ENCODE measurements around the gene KIF21A.

Gene KIF21A

DNA sequence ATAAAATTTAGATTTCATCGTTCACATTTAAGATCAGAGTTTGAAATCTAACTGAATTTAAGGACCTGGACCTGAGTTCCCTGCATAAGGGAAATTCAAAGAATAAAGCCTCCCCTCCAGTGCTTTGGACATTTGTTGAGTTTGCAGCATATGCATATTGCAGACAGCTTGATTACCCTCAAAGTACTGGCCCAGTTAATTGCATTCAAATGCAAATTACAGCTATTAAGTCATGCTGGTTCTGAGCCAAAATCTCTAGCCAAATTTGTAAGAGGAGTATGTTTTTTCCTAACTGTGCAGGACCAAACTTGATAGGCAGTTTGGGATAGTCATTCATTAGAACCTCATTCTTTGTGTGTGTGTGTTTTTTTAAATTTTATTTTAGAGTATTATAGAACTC is 9.1 kb upstream of the KIF21A start:
- no peaks in the 10 kb centered on the region for H3K9me3 Mint-ChIP-seq
- H3K36me3 Mint-ChIP-seq (ENCODE audit: insufficient read depth): no peaks in the 10 kb centered on the region
- no peaks in the 10 kb centered on the region for H3K4me1 Mint-ChIP-seq
- ATAC-seq (replicated peaks; ENCODE audit: extremely low read depth, poor library complexity, severe bottlenecking) (no peak), DNase-seq (ENCODE audit: low spot score in 2 of 2) (no peak)
- H3K27me3 Mint-ChIP-seq: no peaks in the 10 kb centered on the region
- no peak overlapping the region for H3K27ac Mint-ChIP-seq (ENCODE audit: low read depth)
- H3K4me3 Mint-ChIP-seq: no peak overlapping the region

DNA sequence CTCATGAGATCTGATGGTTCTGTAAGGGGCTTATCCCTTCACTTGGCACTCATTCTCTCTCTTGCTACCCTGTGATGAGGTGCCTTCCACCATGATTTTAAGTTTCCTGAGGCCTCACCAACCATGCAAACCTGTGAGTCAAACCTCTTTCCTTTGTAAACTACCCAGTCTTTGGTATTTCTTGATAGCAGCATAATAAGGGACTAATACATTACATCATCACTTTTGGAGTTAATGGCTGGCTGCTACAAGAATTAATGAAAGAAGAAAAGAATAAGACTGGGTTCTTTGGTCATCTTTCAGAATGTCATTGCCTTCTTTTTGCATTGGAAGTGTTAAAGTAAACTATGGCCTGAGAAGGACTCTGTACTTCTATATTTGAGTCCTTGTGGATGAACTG is 5.1 kb upstream of the KIF21A start:
- Mint-ChIP-seq H3K9me3 (no peaks in the 10 kb centered on the region), H3K4me3 (no peak overlapping the region), H3K27me3 (no peaks in the 10 kb centered on the region), H3K36me3 (ENCODE audit: insufficient read depth) (peaks cover 2% of the 10 kb centered on the region), H3K4me1 (peaks cover 7% of the 10 kb centered on the region), H3K27ac (ENCODE audit: low read depth) (no peak overlapping the region)
- no peak for DNase-seq (ENCODE audit: low spot score in 2 of 2)
- ATAC-seq (replicated peaks; ENCODE audit: extremely low read depth, poor library complexity, severe bottlenecking): no peak

DNA sequence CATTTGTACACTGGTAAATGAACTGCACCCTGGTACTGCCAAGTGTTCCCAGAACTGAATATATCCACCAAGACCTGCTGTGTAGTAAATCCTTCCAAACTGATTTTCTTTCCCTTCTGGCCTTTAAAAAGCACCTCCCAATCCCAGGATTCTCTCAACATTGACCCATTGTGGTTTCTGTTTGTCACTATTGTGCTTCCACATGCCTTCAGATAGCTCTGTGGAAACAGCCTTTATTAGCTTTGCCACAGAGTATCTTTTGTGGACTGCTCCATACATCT is 949 bp upstream of the KIF21A start:
- peaks cover 7% of the 10 kb centered on the region for H3K36me3 Mint-ChIP-seq (ENCODE audit: insufficient read depth)
- DNase-seq (ENCODE audit: low spot score in 2 of 2): no peak
- no peaks in the 10 kb centered on the region for H3K27me3 Mint-ChIP-seq
- no peaks in the 10 kb centered on the region for H3K9me3 Mint-ChIP-seq
- peaks cover 25% of the 10 kb centered on the region for H3K4me1 Mint-ChIP-seq
- H3K4me3 Mint-ChIP-seq: peak overlapping the region; percentile 89
- ATAC-seq (replicated peaks; ENCODE audit: extremely low read depth, poor library complexity, severe bottlenecking): no peak
- H3K27ac Mint-ChIP-seq (ENCODE audit: low read depth): peak overlapping the region; percentile 91

DNA sequence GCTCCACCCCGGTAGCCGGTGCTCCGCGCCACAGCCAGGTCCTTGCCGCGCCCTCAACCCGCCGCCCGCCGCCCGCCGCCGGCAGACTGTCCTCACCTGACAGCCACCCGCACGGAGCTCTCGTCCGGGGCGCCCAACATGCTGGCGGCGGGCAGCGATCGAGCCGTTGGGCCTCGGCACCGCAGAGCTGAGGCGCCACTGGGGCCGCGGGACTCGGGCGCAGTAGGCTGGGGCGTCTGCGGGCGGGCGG is 164 bp downstream of the KIF21A start:
- Mint-ChIP-seq H3K4me3 (peak overlapping the region; percentile 89), H3K36me3 (ENCODE audit: insufficient read depth) (peaks cover 7% of the 10 kb centered on the region), H3K27ac (ENCODE audit: low read depth) (peak overlapping the region; percentile 95), H3K4me1 (peaks cover 25% of the 10 kb centered on the region), H3K27me3 (no peaks in the 10 kb centered on the region), H3K9me3 (no peaks in the 10 kb centered on the region)
- peak; percentile 24 for ATAC-seq (replicated peaks; ENCODE audit: extremely low read depth, poor library complexity, severe bottlenecking)
- DNase-seq (ENCODE audit: low spot score in 2 of 2): no peak

DNA sequence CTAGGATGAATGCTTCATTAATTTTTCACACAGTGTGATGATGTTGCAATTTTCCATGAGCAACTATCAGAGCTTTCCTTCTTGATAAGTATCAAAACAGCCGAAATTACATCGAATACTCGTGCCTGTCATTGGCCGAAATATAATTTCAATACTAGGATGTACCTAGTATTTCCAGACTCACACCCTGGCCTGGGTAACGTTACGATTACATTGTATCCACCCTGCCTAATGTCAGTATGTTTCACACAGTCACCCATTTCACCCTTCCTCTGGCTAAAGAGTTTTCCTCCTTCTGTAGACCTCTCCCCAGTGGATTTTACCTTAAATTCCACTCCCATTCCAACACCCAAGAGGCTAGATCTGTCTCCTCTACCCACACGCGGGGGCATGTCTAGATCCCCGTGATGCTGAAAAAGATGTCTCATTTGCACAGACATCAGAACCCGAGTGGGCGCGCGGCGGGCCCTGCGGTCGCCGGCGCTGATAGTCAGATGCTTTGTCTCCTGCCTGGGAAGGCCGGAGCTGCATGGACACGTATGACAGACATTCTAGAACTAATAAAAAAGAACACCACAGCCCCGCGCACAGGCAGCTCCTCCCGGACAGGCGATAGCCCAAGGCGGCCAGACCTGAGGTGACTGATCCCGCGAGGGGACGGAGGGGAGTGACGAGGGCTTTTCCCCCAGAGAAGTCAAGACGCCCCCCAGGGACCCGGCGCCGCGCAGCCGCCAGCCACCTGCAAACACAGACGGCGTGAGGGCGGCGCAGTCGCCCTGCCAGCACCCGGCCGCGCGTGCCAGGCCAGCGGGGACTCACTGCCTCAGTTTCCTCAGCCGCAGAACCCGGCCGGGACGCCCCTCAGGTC is 723 bp downstream of the KIF21A start:
- DNase-seq (ENCODE audit: low spot score in 2 of 2) (peak; percentile 15 to 23), ATAC-seq (replicated peaks; ENCODE audit: extremely low read depth, poor library complexity, severe bottlenecking) (no peak)
- no peaks in the 10 kb centered on the region for H3K27me3 Mint-ChIP-seq
- H3K4me1 Mint-ChIP-seq: peaks cover 29% of the 10 kb centered on the region
- peak overlapping the region; percentile 95 for H3K27ac Mint-ChIP-seq (ENCODE audit: low read depth)
- H3K4me3 Mint-ChIP-seq: peak overlapping the region; percentile 89
- H3K9me3 Mint-ChIP-seq: no peaks in the 10 kb centered on the region
- H3K36me3 Mint-ChIP-seq (ENCODE audit: insufficient read depth): peaks cover 7% of the 10 kb centered on the region

DNA sequence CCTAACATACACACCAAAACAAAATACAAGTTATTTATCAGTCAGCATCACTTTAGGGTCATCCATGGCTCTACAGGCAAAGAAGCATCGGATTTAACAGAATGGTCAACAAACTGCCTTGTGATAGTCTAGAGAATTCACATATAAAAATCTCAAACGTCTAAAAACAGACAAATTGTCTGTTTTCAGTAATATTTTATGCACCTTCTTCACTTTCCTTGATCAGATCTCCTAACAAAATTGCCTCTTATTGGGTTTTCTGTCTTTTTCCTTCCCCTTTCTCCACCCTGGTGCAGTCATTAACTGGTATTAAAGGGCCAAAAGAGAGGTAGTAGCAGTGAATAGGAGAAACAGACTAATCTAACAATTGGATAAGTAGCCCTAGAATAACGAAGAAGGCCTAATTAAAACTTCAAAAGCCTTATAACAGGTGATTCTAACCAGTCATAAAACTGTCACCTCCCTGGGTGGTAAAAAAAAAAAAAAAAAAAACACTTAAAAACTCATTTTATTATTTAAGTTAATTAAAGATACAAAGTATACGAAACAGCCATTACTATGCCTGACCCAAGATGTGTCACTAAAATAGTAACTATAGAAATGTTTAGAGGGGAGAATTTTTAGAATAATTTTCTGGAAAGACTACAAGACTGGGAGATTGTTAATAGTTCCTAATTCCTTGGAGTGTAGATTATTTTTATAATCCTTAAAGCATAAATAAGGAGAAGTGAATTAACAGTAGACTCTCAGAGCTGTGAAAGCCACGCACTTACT is 1.5 kb downstream of the KIF21A start:
- DNase-seq (ENCODE audit: low spot score in 2 of 2): no peak
- no peak for ATAC-seq (replicated peaks; ENCODE audit: extremely low read depth, poor library complexity, severe bottlenecking)
- Mint-ChIP-seq H3K36me3 (ENCODE audit: insufficient read depth) (peaks cover 7% of the 10 kb centered on the region), H3K27ac (ENCODE audit: low read depth) (peak overlapping the region; percentile 95), H3K4me3 (peak overlapping the region; percentile 89), H3K27me3 (no peaks in the 10 kb centered on the region), H3K9me3 (no peaks in the 10 kb centered on the region), H3K4me1 (peaks cover 34% of the 10 kb centered on the region)

DNA sequence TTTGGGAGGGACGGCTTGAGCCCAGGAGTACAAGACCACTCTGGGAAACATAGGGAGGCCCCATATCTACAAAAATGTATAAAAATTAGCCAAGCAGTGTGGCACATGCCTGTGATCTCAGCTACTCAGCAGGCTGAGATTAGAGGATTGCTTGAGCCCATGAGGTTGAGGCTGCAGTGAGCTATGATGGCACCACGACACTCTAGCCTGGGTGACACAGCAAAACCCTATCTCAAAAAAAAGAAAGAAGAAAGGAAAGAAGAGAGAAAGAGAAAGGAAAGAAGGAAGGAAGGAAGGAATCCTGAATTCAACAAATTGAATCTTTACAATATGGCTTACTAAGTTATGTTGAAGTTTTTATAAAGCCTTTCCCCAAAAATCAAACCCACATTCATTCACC is 2.1 kb downstream of the KIF21A start:
- ATAC-seq (replicated peaks; ENCODE audit: extremely low read depth, poor library complexity, severe bottlenecking) (no peak), DNase-seq (ENCODE audit: low spot score in 2 of 2) (no peak)
- Mint-ChIP-seq H3K4me3 (peak overlapping the region; percentile 89), H3K27me3 (no peaks in the 10 kb centered on the region), H3K36me3 (ENCODE audit: insufficient read depth) (peaks cover 7% of the 10 kb centered on the region), H3K27ac (ENCODE audit: low read depth) (no peak overlapping the region), H3K4me1 (peaks cover 34% of the 10 kb centered on the region), H3K9me3 (no peaks in the 10 kb centered on the region)

DNA sequence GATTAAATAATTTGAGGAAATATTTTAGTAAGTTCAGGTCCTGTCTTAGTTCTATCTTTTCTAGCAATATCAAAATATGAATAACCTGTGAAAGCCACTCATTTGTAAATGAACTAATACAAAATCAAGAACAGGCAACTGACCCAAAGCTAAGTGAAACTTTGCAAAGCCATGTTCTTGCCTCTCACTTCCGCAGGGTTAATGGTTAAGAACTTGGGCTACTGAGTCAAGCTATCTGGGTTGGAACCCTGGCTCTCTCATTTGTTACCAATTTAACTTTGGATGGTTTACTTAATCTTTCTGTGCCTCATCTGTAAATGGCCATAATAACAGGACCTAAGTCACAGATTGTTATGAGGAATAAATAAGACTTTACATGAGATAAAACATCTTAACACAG is 2.8 kb downstream of the KIF21A start:
- no peak overlapping the region for H3K27ac Mint-ChIP-seq (ENCODE audit: low read depth)
- DNase-seq (ENCODE audit: low spot score in 2 of 2): no peak
- H3K36me3 Mint-ChIP-seq (ENCODE audit: insufficient read depth): peaks cover 7% of the 10 kb centered on the region
- peaks cover 34% of the 10 kb centered on the region for H3K4me1 Mint-ChIP-seq
- ATAC-seq (replicated peaks; ENCODE audit: extremely low read depth, poor library complexity, severe bottlenecking): no peak
- H3K9me3 Mint-ChIP-seq: no peaks in the 10 kb centered on the region
- no peak overlapping the region for H3K4me3 Mint-ChIP-seq
- H3K27me3 Mint-ChIP-seq: no peaks in the 10 kb centered on the region

DNA sequence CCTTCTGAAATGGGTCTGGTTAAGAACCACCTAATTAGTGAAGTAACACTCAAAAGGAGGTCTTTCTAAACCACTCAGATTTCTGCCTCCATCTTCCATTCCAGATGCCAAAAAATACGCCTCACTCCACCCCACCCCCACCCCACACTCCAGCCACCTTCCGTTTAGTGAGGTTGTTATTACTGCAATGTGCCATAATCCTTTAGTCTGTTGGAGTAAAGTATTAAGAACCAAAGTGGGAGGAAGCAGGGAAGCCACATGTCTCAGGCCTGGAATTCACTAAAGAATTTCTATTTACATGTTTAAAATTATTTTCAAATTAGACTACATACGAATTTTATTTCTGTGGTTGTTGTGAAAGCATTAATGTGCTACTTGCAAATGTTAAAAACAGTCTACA is 7.4 kb downstream of the KIF21A start:
- no peaks in the 10 kb centered on the region for H3K9me3 Mint-ChIP-seq
- H3K27ac Mint-ChIP-seq (ENCODE audit: low read depth): no peak overlapping the region
- no peak overlapping the region for H3K4me3 Mint-ChIP-seq
- peaks cover 15% of the 10 kb centered on the region for H3K4me1 Mint-ChIP-seq
- no peaks in the 10 kb centered on the region for H3K27me3 Mint-ChIP-seq
- H3K36me3 Mint-ChIP-seq (ENCODE audit: insufficient read depth): peaks cover 2% of the 10 kb centered on the region
- ATAC-seq (replicated peaks; ENCODE audit: extremely low read depth, poor library complexity, severe bottlenecking) (no peak), DNase-seq (ENCODE audit: low spot score in 2 of 2) (no peak)

DNA sequence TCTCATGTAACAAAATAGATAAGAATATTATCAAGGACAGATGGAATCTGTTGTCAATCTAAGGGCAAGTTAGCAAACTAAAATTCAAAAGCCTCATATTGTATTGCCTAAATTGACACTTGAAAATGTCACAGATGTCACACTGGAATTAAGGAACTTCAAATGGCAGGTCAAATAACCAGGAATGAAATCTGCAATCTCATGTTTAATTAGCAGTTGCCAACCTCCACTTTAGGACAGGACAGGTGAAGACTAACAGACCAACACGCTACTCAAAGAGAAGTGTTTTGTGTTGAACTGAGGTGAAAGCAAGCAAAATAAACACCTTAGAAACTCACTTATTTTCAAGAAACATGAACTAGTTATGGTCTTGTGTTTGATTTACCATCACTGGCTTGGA is 11.1 kb downstream of the KIF21A start:
- DNase-seq (ENCODE audit: low spot score in 2 of 2) (no peak), ATAC-seq (replicated peaks; ENCODE audit: extremely low read depth, poor library complexity, severe bottlenecking) (no peak)
- Mint-ChIP-seq H3K27ac (ENCODE audit: low read depth) (no peak overlapping the region), H3K9me3 (no peaks in the 10 kb centered on the region), H3K4me3 (no peak overlapping the region), H3K36me3 (ENCODE audit: insufficient read depth) (peaks cover 4% of the 10 kb centered on the region), H3K27me3 (no peaks in the 10 kb centered on the region), H3K4me1 (peaks cover 17% of the 10 kb centered on the region)

DNA sequence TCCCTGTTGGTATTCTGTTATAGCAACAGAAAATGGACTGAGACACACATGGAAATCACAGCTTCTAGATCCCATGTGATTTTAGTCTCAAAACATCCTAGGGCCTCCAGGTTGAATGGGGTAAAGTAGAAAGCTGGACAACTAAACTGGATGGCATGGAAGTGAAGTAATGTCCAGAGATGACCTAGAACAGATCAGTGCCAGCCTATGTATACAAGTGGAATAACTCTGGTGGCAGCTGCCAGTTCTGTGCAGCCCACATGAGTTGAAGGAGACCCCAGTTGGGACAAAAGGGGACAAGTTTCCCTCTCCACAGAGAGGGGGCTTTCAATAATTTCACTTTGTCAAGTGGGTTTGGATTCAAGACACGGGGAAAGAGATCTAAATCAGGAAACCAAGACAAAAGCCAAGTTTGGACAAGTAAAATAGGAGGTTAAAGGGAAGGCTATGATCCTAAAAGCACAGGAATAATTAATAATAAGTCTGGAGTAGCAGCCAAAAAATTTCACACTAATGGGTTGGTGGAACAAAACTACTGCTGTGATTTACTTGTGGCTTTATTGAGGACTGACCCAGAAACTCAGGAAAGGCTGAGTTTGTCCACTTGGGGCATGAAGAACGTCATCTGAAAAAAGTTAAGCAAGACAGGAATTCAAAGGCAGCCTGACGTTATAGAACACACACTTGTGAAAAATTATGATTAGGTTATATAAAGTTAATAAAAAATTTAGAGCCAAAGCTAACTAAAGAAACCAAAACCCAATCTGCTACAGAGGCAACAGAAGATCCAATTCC is 11.7 kb downstream of the KIF21A start:
- peaks cover 16% of the 10 kb centered on the region for H3K4me1 Mint-ChIP-seq
- DNase-seq (ENCODE audit: low spot score in 2 of 2) (no peak), ATAC-seq (replicated peaks; ENCODE audit: extremely low read depth, poor library complexity, severe bottlenecking) (no peak)
- no peak overlapping the region for H3K27ac Mint-ChIP-seq (ENCODE audit: low read depth)
- H3K9me3 Mint-ChIP-seq: no peaks in the 10 kb centered on the region
- H3K27me3 Mint-ChIP-seq: no peaks in the 10 kb centered on the region
- peaks cover 5% of the 10 kb centered on the region for H3K36me3 Mint-ChIP-seq (ENCODE audit: insufficient read depth)
- H3K4me3 Mint-ChIP-seq: no peak overlapping the region

DNA sequence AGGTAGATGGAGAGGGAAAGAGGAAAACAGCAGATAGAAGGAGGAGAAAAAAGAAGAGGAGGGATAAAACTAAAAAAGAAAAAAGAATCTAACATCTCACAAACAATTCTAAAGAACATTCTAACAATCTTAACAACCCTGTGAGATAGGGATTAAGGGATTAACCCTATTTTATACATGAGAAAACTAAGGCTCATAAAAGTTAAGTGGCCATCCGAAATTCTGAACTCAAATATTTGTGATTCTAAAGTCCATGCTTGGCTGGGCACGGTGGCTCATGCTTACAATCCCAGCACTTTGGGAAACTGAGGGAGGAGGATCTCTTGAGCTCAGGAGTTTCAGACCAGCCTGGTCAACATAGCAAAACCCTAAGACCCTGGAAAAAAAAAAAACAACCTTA is 13.1 kb downstream of the KIF21A start:
- peaks cover 16% of the 10 kb centered on the region for H3K4me1 Mint-ChIP-seq
- DNase-seq (ENCODE audit: low spot score in 2 of 2): no peak
- ATAC-seq (replicated peaks; ENCODE audit: extremely low read depth, poor library complexity, severe bottlenecking): no peak
- no peaks in the 10 kb centered on the region for H3K9me3 Mint-ChIP-seq
- H3K36me3 Mint-ChIP-seq (ENCODE audit: insufficient read depth): peaks cover 6% of the 10 kb centered on the region
- H3K4me3 Mint-ChIP-seq: no peak overlapping the region
- H3K27me3 Mint-ChIP-seq: no peaks in the 10 kb centered on the region
- H3K27ac Mint-ChIP-seq (ENCODE audit: low read depth): peak overlapping the region; percentile 65

DNA sequence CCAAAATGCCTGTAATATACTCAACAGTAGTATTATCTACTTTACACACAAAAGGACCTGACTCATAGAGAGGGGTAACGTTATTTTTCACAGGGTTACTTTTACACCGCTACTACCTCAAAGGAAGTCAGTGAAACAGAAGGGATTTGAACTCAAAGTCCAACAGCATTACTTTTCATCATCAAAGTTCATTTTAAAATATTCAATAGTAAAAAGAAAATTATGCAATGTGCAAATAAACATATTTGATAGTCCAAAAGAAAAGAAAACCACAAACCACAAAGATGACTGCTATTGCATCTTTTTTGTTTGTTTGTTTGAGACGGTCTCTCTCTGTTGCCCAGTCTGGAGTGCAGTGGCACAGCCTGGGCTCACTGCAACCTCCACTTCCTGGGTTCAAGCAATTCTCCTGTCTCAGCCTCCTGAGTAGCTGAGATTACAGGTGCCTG is 15.5 kb downstream of the KIF21A start:
- Mint-ChIP-seq H3K4me1 (peaks cover 16% of the 10 kb centered on the region), H3K9me3 (no peaks in the 10 kb centered on the region), H3K27ac (ENCODE audit: low read depth) (no peak overlapping the region), H3K4me3 (no peak overlapping the region), H3K36me3 (ENCODE audit: insufficient read depth) (peaks cover 6% of the 10 kb centered on the region), H3K27me3 (no peaks in the 10 kb centered on the region)
- peak; percentile 66 for ATAC-seq (replicated peaks; ENCODE audit: extremely low read depth, poor library complexity, severe bottlenecking)
- DNase-seq (ENCODE audit: low spot score in 2 of 2): no peak
